IMR-90 (cell line): ENCODE measurements around the gene ANG. TPM values are rescaled to one million over a fixed set of nuclear protein-coding genes. Genes with fewer than 3 reads are reported as not detected.

Experiments used
- ATAC-seq: fragments of 200-7000 bp; cut with Tn5 transposase; 2 replicates; pipeline ENCODE4 v1.9.1; 2020; ENCODE audit warnings: low read depth, mild to moderate bottlenecking, moderate library complexity
- BruUV-seq: library from RNA; stranded (reverse); fragments of 400-500 nt; replicated peaks from 2 replicates; lab custom pipeline; 2021; lab: Mats Ljungman, UMichigan
- CTCF ChIA-PET: fragments of 300-600 bp; formaldehyde crosslinking; extraction: SDS; loops from one replicate; lab custom pipeline; 2021; ENCODE audit warnings: antibody characterized with exemption; lab: Yijun Ruan, JAX
- POLR2A ChIA-PET: fragments of 300-600 bp; sonication (Branson Sonifier 250); formaldehyde crosslinking; loops from one replicate; lab custom pipeline; 2022; ENCODE audit warnings: antibody characterized with exemption; ENCODE audit not compliant: unreplicated experiment; lab: Charles Lee
- DNase-seq: peaks from one replicate; pipeline ENCODE4 v3.0.0; 2013
- H2AFZ ChIP-seq: replicated peaks from 2 replicates; pipeline ENCODE3; 2013; ENCODE audit warnings: low read length, mild to moderate bottlenecking; ENCODE audit not compliant: poor library complexity
- H2AK5ac ChIP-seq: 2 replicates; pipeline ENCODE4 v1.6.1; 2013; ENCODE audit warnings: low read depth, low read length, inconsistent platforms
- H2AK9ac ChIP-seq: replicated peaks from 2 replicates; pipeline ENCODE3; 2013; ENCODE audit warnings: mild to moderate bottlenecking, low read depth, low read length, moderate library complexity; ENCODE audit not compliant: poor library complexity
- H2BK120ac ChIP-seq: 2 replicates; pipeline ENCODE4 v1.6.1; 2013; ENCODE audit warnings: low read depth, low read length, inconsistent platforms
- H2BK15ac ChIP-seq: 3 replicates; pipeline ENCODE4 v1.6.1; 2013; ENCODE audit warnings: low read depth, low read length, inconsistent platforms
- H2BK20ac ChIP-seq: 2 replicates; pipeline ENCODE4 v1.6.1; 2013; ENCODE audit warnings: low read depth, mild to moderate bottlenecking, inconsistent platforms, low read length, moderate library complexity
- H2BK5ac ChIP-seq: 2 replicates; pipeline ENCODE4 v1.6.1; 2013; ENCODE audit warnings: mild to moderate bottlenecking, low read depth, low read length, inconsistent platforms; ENCODE audit not compliant: poor library complexity, severe bottlenecking
- H3K14ac ChIP-seq: replicated peaks from 2 replicates; pipeline ENCODE4 v1.6.1; 2013; ENCODE audit warnings: low read depth, low read length, inconsistent platforms
- H3K18ac ChIP-seq: 2 replicates; pipeline ENCODE4 v1.6.1; 2013; ENCODE audit warnings: low read depth, low read length, control low read depth
- H3K23ac ChIP-seq: 2 replicates; pipeline ENCODE4 v1.6.1; 2013; ENCODE audit warnings: low read depth, low read length, inconsistent platforms
- H3K27ac ChIP-seq: 2 replicates; pipeline ENCODE4 v1.5.1; 2013; ENCODE audit warnings: mild to moderate bottlenecking, control low read depth, low read length; ENCODE audit not compliant: insufficient read depth
- H3K27me3 ChIP-seq: 2 replicates; pipeline ENCODE4 v1.6.1; 2013; ENCODE audit warnings: low read length; ENCODE audit not compliant: control insufficient read depth, insufficient read depth
- H3K36me3 ChIP-seq: 2 replicates; pipeline ENCODE4 v1.6.1; 2013; ENCODE audit warnings: low read length, mixed read lengths; ENCODE audit not compliant: control insufficient read depth, insufficient read depth
- H3K4ac ChIP-seq: 2 replicates; pipeline ENCODE4 v1.6.1; 2013; ENCODE audit warnings: low read depth, low read length, inconsistent platforms
- H3K4me1 ChIP-seq: 2 replicates; pipeline ENCODE4 v1.6.1; 2013; ENCODE audit warnings: low read length, mixed read lengths; ENCODE audit not compliant: control insufficient read depth, insufficient read depth
- H3K4me2 ChIP-seq: 2 replicates; pipeline ENCODE4 v1.6.1; 2013; ENCODE audit warnings: low read depth, mild to moderate bottlenecking, control low read depth, low read length, moderate library complexity
- H3K4me3 ChIP-seq: 2 replicates; pipeline ENCODE4 v1.5.1; 2013; ENCODE audit warnings: low read depth, mild to moderate bottlenecking, control low read depth, low read length, moderate library complexity; ENCODE audit not compliant: insufficient read depth
- H3K56ac ChIP-seq: 2 replicates; pipeline ENCODE4 v1.6.1; 2013; ENCODE audit warnings: low read length, inconsistent platforms; ENCODE audit not compliant: insufficient read depth; ENCODE audit errors: extremely low read depth
- H3K79me1 ChIP-seq, 2 experiments: 2 replicates each; pipeline ENCODE4 v1.6.1; 2013; ENCODE audit warnings: low read length in 2 of 2, inconsistent platforms in 1 of 2, low read depth in 1 of 2
- H3K9ac ChIP-seq: 2 replicates; pipeline ENCODE4 v1.6.1; 2013; ENCODE audit warnings: low read depth, low read length, control low read depth
- H3K9me1 ChIP-seq: 2 replicates; pipeline ENCODE4 v1.6.1; 2013; ENCODE audit warnings: low read length, inconsistent platforms; ENCODE audit not compliant: insufficient read depth
- H3K9me3 ChIP-seq: 2 replicates; pipeline ENCODE4 v1.6.1; 2013; ENCODE audit warnings: low read length; ENCODE audit not compliant: control insufficient read depth, insufficient read depth
- H4K20me1 ChIP-seq: 2 replicates; pipeline ENCODE4 v1.6.1; 2013; ENCODE audit warnings: low read length, inconsistent platforms; ENCODE audit not compliant: insufficient read depth
- H4K5ac ChIP-seq: 2 replicates; pipeline ENCODE4 v1.6.1; 2013; ENCODE audit warnings: mild to moderate bottlenecking, low read depth, low read length, control low read depth
- H4K8ac ChIP-seq, 2 experiments: 2 replicates each; pipeline ENCODE4 v1.6.1; 2013; ENCODE audit warnings: low read depth in 2 of 2, low read length in 2 of 2, control low read depth in 1 of 2, inconsistent platforms in 1 of 2
- H4K91ac ChIP-seq: 2 replicates; pipeline ENCODE4 v1.6.1; 2013; ENCODE audit warnings: low read depth, low read length, inconsistent platforms; ENCODE audit not compliant: insufficient read depth
- CEBPB ChIP-seq: IDR thresholded peaks from 2 replicates; pipeline ENCODE4 v1.6.1; 2012; ENCODE audit warnings: low read depth, low read length, improper control_type of control experiment
- CHD1 ChIP-seq: IDR thresholded peaks from 2 replicates; pipeline ENCODE4 v1.6.1; 2012; ENCODE audit warnings: low read depth, low read length, improper control_type of control experiment
- FOS ChIP-seq: fragments of 150-350 bp; IDR thresholded peaks from 2 replicates; pipeline ENCODE4 v1.6.1; 2016; ENCODE audit warnings: low read depth, low read length
- MAFK ChIP-seq: IDR thresholded peaks from 2 replicates; pipeline ENCODE4 v1.6.1; 2012; ENCODE audit warnings: low read depth, low read length, improper control_type of control experiment
- MAZ ChIP-seq: IDR thresholded peaks from 2 replicates; pipeline ENCODE4 v1.6.1; 2012; ENCODE audit warnings: low read depth, mild to moderate bottlenecking, low read length, improper control_type of control experiment, moderate library complexity, borderline replicate concordance
- MXI1 ChIP-seq: IDR thresholded peaks from 2 replicates; pipeline ENCODE4 v1.6.1; 2012; ENCODE audit warnings: low read depth, mild to moderate bottlenecking, low read length, moderate library complexity, borderline replicate concordance
- NFE2L2 ChIP-seq: fragments of 150-350 bp; IDR thresholded peaks from 2 replicates; pipeline ENCODE4 v1.6.1; 2016; ENCODE audit warnings: low read depth, mild to moderate bottlenecking, low read length
- POLR2A ChIP-seq: IDR thresholded peaks from 2 replicates; pipeline ENCODE4 v1.6.1; 2012; ENCODE audit warnings: mild to moderate bottlenecking, low read depth, low read length
- RAD21 ChIP-seq: IDR thresholded peaks from 2 replicates; pipeline ENCODE4 v1.6.1; 2012; ENCODE audit warnings: low read length, improper control_type of control experiment
- RCOR1 ChIP-seq: IDR thresholded peaks from 2 replicates; pipeline ENCODE4 v1.6.1; 2012; ENCODE audit warnings: mild to moderate bottlenecking, low read length, improper control_type of control experiment; ENCODE audit not compliant: insufficient replicate concordance
- WGBS, 2 experiments: methylation state at CpG; one replicate each; pipeline versions ENCODE4 v1.1.5 to v1.1.7; 2013; ENCODE audit warnings: missing lambda C conversion rate in 2 of 2; ENCODE audit not compliant: insufficient read length in 1 of 2; ENCODE audit errors: extremely low coverage in 2 of 2; 5-methylcytosine and 5-hydroxymethylcytosine counted together
- dilution Hi-C: fragments of 300-500 bp; cut with HindIII; formaldehyde crosslinking; loops from one replicate; pipeline ENCODE4 v1.14.3; 2018; ENCODE audit warnings: low sequenced_read_pairs; ENCODE audit not compliant: unreplicated experiment
- in situ Hi-C: fragments of 300-500 bp; cut with MboI; formaldehyde crosslinking; loops from 3 replicates; pipeline ENCODE4 v1.14.3; 2019; ENCODE audit warnings: low sequenced_read_pairs, inconsistent platforms, mixed read lengths
- intact Hi-C: fragments of 100-400 bp; cut with micrococcal nuclease; formaldehyde crosslinking; loops from 2 replicates; pipeline ENCODE4 v1.10.0; 2022
- polyA plus RNA-seq, 3 experiments: library from polyadenylated mRNA; depleted of rRNA; stranded (reverse); fragments of >200 nt; gene quantifications; 2 replicates each; pipeline ENCODE4 v1.2.3, GENCODE V29; 2012; ENCODE audit warnings: low replicate concordance in 1 of 3
- total RNA-seq: library from RNA; depleted of rRNA; stranded (reverse); fragments of >200 nt; gene quantifications from 2 replicates; pipeline ENCODE4 v1.2.3, GENCODE V29; 2012
- TF ChIP-seq, protein P1 (sequence below): fragments of 150-350 bp; IDR thresholded peaks from 2 replicates; pipeline ENCODE4 v1.6.1; 2016; ENCODE audit warnings: low read depth, mild to moderate bottlenecking, low read length, moderate library complexity, borderline replicate concordance
- TF ChIP-seq, protein P2 (sequence below): fragments of 150-350 bp; IDR thresholded peaks from 2 replicates; pipeline ENCODE4 v1.6.1; 2017; ENCODE audit warnings: mild to moderate bottlenecking, antibody characterized with exemption, low read length, low read depth
- TF ChIP-seq, protein P3 (sequence below): conservative IDR thresholded peaks from 2 replicates; pipeline ENCODE4 v1.5.1; 2012; ENCODE audit warnings: mild to moderate bottlenecking, low read depth, low read length, improper control_type of control experiment

Gene ANG
- total and polyA plus RNA-seq, 2 of the 4 experiments (the other 2 are of a cell fraction) = 3.6 to 4.7 TPM

DNA sequence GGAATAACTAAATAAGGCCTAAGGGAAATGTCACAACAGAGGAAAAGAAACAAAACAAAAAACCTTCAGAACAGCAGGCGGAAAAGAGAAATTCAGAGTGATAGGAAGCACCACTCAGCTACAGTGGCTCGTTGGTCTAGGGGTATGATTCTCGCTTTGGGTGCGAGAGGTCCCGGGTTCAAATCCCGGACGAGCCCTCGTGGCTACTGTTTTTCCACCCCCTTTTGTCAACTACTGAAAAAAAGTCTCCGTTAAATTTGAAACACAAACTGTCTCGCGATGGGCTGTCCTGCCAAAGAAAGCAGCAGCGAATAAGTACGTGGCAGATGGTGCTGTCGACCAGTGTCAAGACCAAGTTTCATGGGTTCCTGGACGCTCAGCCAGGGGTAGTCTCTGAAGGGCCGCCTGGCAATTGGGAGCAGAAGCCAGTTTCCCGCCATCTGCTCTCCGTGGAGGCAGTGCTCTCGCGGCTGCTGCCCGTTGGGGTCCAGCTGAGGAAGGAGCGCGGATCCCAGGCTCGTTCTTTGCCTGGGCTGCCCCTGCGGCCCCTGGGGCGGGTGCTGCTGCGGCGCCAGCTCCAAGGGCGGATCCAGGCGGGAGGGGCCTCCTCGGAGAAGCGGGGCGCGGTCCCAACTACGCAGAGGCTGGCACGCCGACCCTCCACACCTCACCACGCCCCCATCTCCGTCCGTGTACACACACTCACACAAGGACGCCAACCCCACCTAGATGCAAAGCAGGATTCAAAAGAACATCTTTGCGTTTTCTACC is 4.5 kb upstream of the ANG start, which contains the start of gene RNASE4:
TSS of gene RNASE4 (plus strand) at position 670 of the 771 bp plus-strand sequence. CDS start 14,812 bp downstream, outside the sequence.
- 0% methylated on average over 7 of the region's 42 CpGs; no CpG with 5 or more reads in 1 of the 2 experiments for WGBS, 2 experiments
- Histone ChIP-seq H2BK120ac (0 out of 2 replicates have a peak within 1 kb of the TSS, but pooled peaks have one; percentile 10), H2BK5ac (peak within 1 kb of the TSS; percentile 54), H4K5ac (peak within 1 kb of the TSS; percentile 43), H3K36me3 (no peaks in the 10 kb centered on the region), H2BK20ac (no peak within 1 kb of the TSS), H4K91ac (peak within 1 kb of the TSS; percentile 62), H2AK5ac (no peak within 1 kb of the TSS), H3K4me3 (peak within 1 kb of the TSS; percentile 65), H4K20me1 (peaks cover 6% of the 10 kb centered on the region), H3K56ac (peak within 1 kb of the TSS; percentile 60), H3K18ac (peak within 1 kb of the TSS; percentile 46), H3K14ac (peak within 1 kb of the TSS; percentile 64), H3K4me2 (peak within 1 kb of the TSS; percentile 88), H3K9me3 (no peaks in the 10 kb centered on the region), H2BK15ac (no peak within 1 kb of the TSS), H2AFZ (peak within 1 kb of the TSS; percentile 98), H3K9ac (peak within 1 kb of the TSS; percentile 86), H2AK9ac (peak within 1 kb of the TSS; percentile 18), H3K4me1 (no peaks in the 10 kb centered on the region), H4K8ac (peak within 1 kb of the TSS; percentile 48 to 65; a peak in 2 of 4 replicates), H3K79me1 (peaks cover 3 to 6% of the 10 kb centered on the region in 2 experiments; a peak in 1 of 4 replicates), H3K23ac (peak within 1 kb of the TSS; percentile 76), H3K27ac (peak within 1 kb of the TSS; percentile 58), H3K9me1 (peaks cover 4% of the 10 kb centered on the region; the same call in 1 of the 2 replicates), H3K27me3 (no peaks in the 10 kb centered on the region), H3K4ac (peak within 1 kb of the TSS; percentile 59)
- in situ Hi-C loops = loop anchor here (5.0 to 10.0 kb wide), 3 partner anchors 52 to 359 kb away; partner anchors contain the start of gene TEP1
- BruUV-seq = no TSS peak
- dilution Hi-C loops = no loop called here
- ChIA-PET POLR2A (no interaction called here), CTCF (interaction anchor here (0.5 to 1.6 kb wide), 3 partner anchors 10 to 287 kb away, joined by 4 to 6 read pairs (median 4); no protein-coding TSS in a partner anchor)
- DNase-seq = peak; percentile 93
- intact Hi-C loops = loop anchor here (1.0 to 5.0 kb wide), 5 partner anchors 223 to 418 kb away; partner anchors contain the start of genes PARP2, PIP4P1, TEP1 and TMEM253
- peak; percentile 39 for ATAC-seq
- TF ChIP-seq MAZ (peak; percentile 58; the same call in 1 of the 2 replicates), POLR2A (peak; percentile 72; the same call in 1 of the 2 replicates), NFE2L2 (no peak), RCOR1 (no peak), RAD21 (no peak), MAFK (no peak), FOS (peak; percentile 73), MXI1 (0 out of 2 replicates have a peak, but pooled peaks have one; percentile 30), CEBPB (no peak), CHD1 (no peak)
- TF ChIP-seq, protein P1, sequence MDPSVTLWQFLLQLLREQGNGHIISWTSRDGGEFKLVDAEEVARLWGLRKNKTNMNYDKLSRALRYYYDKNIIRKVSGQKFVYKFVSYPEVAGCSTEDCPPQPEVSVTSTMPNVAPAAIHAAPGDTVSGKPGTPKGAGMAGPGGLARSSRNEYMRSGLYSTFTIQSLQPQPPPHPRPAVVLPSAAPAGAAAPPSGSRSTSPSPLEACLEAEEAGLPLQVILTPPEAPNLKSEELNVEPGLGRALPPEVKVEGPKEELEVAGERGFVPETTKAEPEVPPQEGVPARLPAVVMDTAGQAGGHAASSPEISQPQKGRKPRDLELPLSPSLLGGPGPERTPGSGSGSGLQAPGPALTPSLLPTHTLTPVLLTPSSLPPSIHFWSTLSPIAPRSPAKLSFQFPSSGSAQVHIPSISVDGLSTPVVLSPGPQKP = no peak
- TF ChIP-seq, protein P2, sequence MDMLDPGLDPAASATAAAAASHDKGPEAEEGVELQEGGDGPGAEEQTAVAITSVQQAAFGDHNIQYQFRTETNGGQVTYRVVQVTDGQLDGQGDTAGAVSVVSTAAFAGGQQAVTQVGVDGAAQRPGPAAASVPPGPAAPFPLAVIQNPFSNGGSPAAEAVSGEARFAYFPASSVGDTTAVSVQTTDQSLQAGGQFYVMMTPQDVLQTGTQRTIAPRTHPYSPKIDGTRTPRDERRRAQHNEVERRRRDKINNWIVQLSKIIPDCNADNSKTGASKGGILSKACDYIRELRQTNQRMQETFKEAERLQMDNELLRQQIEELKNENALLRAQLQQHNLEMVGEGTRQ = 0 out of 2 replicates have a peak, but pooled peaks have one; percentile 17
- TF ChIP-seq, protein P3, sequence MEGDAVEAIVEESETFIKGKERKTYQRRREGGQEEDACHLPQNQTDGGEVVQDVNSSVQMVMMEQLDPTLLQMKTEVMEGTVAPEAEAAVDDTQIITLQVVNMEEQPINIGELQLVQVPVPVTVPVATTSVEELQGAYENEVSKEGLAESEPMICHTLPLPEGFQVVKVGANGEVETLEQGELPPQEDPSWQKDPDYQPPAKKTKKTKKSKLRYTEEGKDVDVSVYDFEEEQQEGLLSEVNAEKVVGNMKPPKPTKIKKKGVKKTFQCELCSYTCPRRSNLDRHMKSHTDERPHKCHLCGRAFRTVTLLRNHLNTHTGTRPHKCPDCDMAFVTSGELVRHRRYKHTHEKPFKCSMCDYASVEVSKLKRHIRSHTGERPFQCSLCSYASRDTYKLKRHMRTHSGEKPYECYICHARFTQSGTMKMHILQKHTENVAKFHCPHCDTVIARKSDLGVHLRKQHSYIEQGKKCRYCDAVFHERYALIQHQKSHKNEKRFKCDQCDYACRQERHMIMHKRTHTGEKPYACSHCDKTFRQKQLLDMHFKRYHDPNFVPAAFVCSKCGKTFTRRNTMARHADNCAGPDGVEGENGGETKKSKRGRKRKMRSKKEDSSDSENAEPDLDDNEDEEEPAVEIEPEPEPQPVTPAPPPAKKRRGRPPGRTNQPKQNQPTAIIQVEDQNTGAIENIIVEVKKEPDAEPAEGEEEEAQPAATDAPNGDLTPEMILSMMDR = no peak
